Measurements from ENCODE around the gene CDC42BPB.
A peak's percentile ranks its signal among the peaks of the same experiment; 100 is the strongest.

The CDC42BPB gene

GRCh38 chr14:102954081-102954789 lies 103.1 kb downstream of the CDC42BPB start:
- Histone ChIP-seq H3K4me3 (no peak overlapping the region), H3K27ac (no peak overlapping the region)

- H3K27ac ChIP-seq: no peak overlapping the region
- no peak overlapping the region for H3K4me3 ChIP-seq
Observed at GRCh38 chr14:102953100-102953499, 104.2 kb downstream of the CDC42BPB start.

GRCh38 chr14:102952276-102952675 lies 105.1 kb downstream of the CDC42BPB start:
- no peak overlapping the region for H3K27ac ChIP-seq
- H3K4me3 ChIP-seq: no peak overlapping the region

GRCh38 chr14:102951799-102952198 lies 105.5 kb downstream of the CDC42BPB start:
- no peak overlapping the region for H3K27ac ChIP-seq

GRCh38 chr14:102951034-102951433 lies 106.3 kb downstream of the CDC42BPB start:
- no peak overlapping the region for H3K27ac ChIP-seq
- no peak overlapping the region for H3K4me3 ChIP-seq

More at GRCh38 chr14:102951799-102952198, 105.5 kb downstream of the CDC42BPB start:
- no peak overlapping the region for H3K4me3 ChIP-seq

- Histone ChIP-seq H3K27ac (peak overlapping the region in 1 of 21 experiments; percentile 41), H3K4me3 (no peak overlapping the region)
Observed at GRCh38 chr14:102949801-102950451, 107.4 kb downstream of the CDC42BPB start.

- no peak overlapping the region for H3K4me3 ChIP-seq
- H3K27ac ChIP-seq: no peak overlapping the region
Observed at GRCh38 chr14:102949062-102949800, 108.1 kb downstream of the CDC42BPB start.

- Histone ChIP-seq H3K27ac (no peak overlapping the region), H3K4me3 (no peak overlapping the region)
Observed at GRCh38 chr14:102948698-102949061, 108.7 kb downstream of the CDC42BPB start.

GRCh38 chr14:102947321-102948103 lies 109.8 kb downstream of the CDC42BPB start:
- Histone ChIP-seq H3K4me3 (no peak overlapping the region), H3K27ac (no peak overlapping the region)

- H3K27ac ChIP-seq: no peak overlapping the region
Observed at GRCh38 chr14:102945346-102946130, 111.8 kb downstream of the CDC42BPB start.

GRCh38 chr14:102944448-102945330 lies 112.7 kb downstream of the CDC42BPB start:
- H3K27ac ChIP-seq: no peak overlapping the region

More at GRCh38 chr14:102945346-102946130, 111.8 kb downstream of the CDC42BPB start:
- H3K4me3 ChIP-seq: no peak overlapping the region

GRCh38 chr14:102943979-102944378 lies 113.4 kb downstream of the CDC42BPB start:
- Histone ChIP-seq H3K27ac (no peak overlapping the region), H3K4me3 (no peak overlapping the region)

More at GRCh38 chr14:102944448-102945330, 112.7 kb downstream of the CDC42BPB start:
- H3K4me3 ChIP-seq: no peak overlapping the region

GRCh38 chr14:102943454-102943853 lies 113.9 kb downstream of the CDC42BPB start:
- Histone ChIP-seq H3K4me3 (no peak overlapping the region), H3K27ac (no peak overlapping the region)

- Histone ChIP-seq H3K27ac (no peak overlapping the region), H3K4me3 (no peak overlapping the region)
Observed at GRCh38 chr14:102942069-102942468, 115.3 kb downstream of the CDC42BPB start.

GRCh38 chr14:102941419-102942011 lies 115.8 kb downstream of the CDC42BPB start:
- H3K27ac ChIP-seq: no peak overlapping the region
- H3K4me3 ChIP-seq: no peak overlapping the region

GRCh38 chr14:102940729-102941362 lies 116.5 kb downstream of the CDC42BPB start:
- no peak overlapping the region for H3K27ac ChIP-seq

GRCh38 chr14:102939820-102940561 lies 117.4 kb downstream of the CDC42BPB start:
- H3K27ac ChIP-seq: no peak overlapping the region
- H3K4me3 ChIP-seq: no peak overlapping the region

More at GRCh38 chr14:102940729-102941362, 116.5 kb downstream of the CDC42BPB start:
- H3K4me3 ChIP-seq: no peak overlapping the region
